Thoracic aorta (tissue), 2 donors: ENCODE results near the gene ISCA2. TPM values are rescaled to one million over a fixed set of nuclear protein-coding genes. Genes with fewer than 3 reads are reported as not detected.

ENCODE experiments used
- ATAC-seq: fragments of 150-250 bp; one replicate; pipeline ENCODE4 v1.8.0; 2017; ENCODE audit warnings: low read depth; ENCODE audit not compliant: insufficient number of reproducible peaks, low FRiP score
- DNase-seq: peaks from one replicate; pipeline ENCODE4 v3.0.0-alpha.2; 2020; ENCODE audit warnings: low spot score
- H3K27ac ChIP-seq, 2 donors: fragments of 200-600 bp; sonication (generic); 1 replicate in 1 of 2; 2 replicates in 1 of 2; pipeline ENCODE4 v1.5.1; 2016; ENCODE audit warnings: mild to moderate bottlenecking in 2 of 2, moderate library complexity in 2 of 2
- H3K27me3 ChIP-seq: fragments of 200-600 bp; sonication (generic); replicated peaks from 2 replicates; pipeline ENCODE4 v1.6.0; 2016; ENCODE audit warnings: mild to moderate bottlenecking; ENCODE audit not compliant: insufficient read depth
- H3K36me3 ChIP-seq: fragments of 200-600 bp; sonication (generic); one replicate; pipeline ENCODE4 v1.5.1; 2016
- H3K4me1 ChIP-seq, 2 donors: fragments of 200-600 bp; sonication (generic); 1 replicate in 1 of 2; 2 replicates in 1 of 2; pipeline versions ENCODE4 v1.5.1 to v1.6.0; 2016; ENCODE audit warnings: low read depth in 2 of 2, mild to moderate bottlenecking in 1 of 2; ENCODE audit not compliant: control insufficient read depth in 1 of 2
- H3K4me3 ChIP-seq: fragments of 200-600 bp; sonication (generic); 2 replicates; pipeline ENCODE4 v1.5.1; 2016; ENCODE audit warnings: mild to moderate bottlenecking
- H3K9me3 ChIP-seq: fragments of 200-600 bp; sonication (generic); 2 replicates; pipeline ENCODE4 v1.5.1; 2016
- total RNA-seq, 2 donors: library from RNA; depleted of rRNA; stranded (reverse); fragments of >200 nt; gene quantifications; one replicate each; pipeline versions ENCODE4 v1.1.0 to v1.2.3, GENCODE V29; 2016
- TF ChIP-seq, protein P1 (sequence below): fragments of 200-600 bp; sonication (generic); IDR thresholded peaks from one replicate; pipeline ENCODE4 v1.5.1; 2019; ENCODE audit warnings: antibody characterized with exemption

The ISCA2 gene
- total RNA-seq, 2 donors from 2014 or later: 6.5 to 22.2 TPM

DNA sequence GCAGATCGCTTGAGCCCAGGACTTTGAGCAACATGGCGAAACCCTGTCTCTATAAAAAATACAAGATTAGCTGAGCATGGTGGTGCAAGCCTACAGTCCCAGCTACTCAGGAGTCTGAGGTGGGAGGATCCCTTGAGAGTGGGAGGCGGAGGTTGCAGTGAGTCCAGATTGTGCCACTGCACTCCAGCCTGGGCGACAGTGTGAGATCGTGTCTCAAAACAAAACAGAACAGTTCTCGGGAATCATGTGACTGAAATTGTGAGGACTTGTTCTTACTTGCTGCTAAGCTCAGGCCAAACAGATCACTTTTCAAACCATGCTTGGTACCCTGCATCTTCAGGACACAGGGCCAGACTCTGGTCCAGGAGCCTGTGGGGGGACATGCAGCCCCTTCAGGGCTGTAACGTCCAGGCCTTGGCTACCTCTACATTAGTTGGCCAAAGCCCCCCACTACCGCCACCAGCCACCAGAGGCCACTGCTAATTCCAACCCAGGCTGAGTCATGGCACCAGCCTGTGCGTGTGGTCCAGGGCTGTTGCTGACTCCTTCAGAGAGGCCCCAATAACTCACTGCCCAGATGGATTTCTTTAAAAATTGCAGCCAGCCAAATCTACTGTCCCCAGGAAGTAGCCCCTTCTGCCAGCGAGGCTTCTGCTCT, 34.1 kb upstream of the ISCA2 start:
- H3K9me3 ChIP-seq: no peaks in the 10 kb centered on the region
- no peak for DNase-seq
- no peak overlapping the region for H3K27ac ChIP-seq
- no peaks in the 10 kb centered on the region for H3K27me3 ChIP-seq
- no peaks in the 10 kb centered on the region for H3K4me1 ChIP-seq
- ATAC-seq: peak; percentile 50
- H3K36me3 ChIP-seq: no peaks in the 10 kb centered on the region
- TF ChIP-seq, protein P1, sequence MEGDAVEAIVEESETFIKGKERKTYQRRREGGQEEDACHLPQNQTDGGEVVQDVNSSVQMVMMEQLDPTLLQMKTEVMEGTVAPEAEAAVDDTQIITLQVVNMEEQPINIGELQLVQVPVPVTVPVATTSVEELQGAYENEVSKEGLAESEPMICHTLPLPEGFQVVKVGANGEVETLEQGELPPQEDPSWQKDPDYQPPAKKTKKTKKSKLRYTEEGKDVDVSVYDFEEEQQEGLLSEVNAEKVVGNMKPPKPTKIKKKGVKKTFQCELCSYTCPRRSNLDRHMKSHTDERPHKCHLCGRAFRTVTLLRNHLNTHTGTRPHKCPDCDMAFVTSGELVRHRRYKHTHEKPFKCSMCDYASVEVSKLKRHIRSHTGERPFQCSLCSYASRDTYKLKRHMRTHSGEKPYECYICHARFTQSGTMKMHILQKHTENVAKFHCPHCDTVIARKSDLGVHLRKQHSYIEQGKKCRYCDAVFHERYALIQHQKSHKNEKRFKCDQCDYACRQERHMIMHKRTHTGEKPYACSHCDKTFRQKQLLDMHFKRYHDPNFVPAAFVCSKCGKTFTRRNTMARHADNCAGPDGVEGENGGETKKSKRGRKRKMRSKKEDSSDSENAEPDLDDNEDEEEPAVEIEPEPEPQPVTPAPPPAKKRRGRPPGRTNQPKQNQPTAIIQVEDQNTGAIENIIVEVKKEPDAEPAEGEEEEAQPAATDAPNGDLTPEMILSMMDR: peak; percentile 67
- no peak overlapping the region for H3K4me3 ChIP-seq

DNA sequence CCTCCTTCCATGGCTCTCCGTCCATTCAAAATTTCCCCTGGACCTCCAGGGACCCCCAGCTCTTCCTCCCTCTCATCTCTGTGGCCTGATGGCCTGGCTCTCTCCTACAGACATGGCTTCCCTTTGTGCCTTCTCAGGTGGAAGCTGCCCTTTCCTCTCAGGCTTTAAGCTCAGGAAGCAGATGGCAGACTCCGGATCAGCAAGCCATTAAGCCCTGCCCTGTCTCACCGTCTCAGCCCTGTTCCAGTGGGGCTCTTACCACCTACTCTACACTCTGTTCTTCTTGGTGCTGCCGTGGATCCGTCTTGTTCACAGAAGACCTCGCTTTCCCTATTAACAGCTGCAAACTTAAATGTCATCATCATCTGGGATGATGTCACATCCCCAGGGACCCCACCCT, 33.6 kb upstream of the ISCA2 start:
- Histone ChIP-seq H3K36me3 (no peaks in the 10 kb centered on the region), H3K27me3 (no peaks in the 10 kb centered on the region), H3K9me3 (no peaks in the 10 kb centered on the region), H3K27ac (no peak overlapping the region), H3K4me3 (no peak overlapping the region), H3K4me1 (no peaks in the 10 kb centered on the region)
- TF ChIP-seq, protein P1: no peak
- ATAC-seq: no peak
- no peak for DNase-seq

DNA sequence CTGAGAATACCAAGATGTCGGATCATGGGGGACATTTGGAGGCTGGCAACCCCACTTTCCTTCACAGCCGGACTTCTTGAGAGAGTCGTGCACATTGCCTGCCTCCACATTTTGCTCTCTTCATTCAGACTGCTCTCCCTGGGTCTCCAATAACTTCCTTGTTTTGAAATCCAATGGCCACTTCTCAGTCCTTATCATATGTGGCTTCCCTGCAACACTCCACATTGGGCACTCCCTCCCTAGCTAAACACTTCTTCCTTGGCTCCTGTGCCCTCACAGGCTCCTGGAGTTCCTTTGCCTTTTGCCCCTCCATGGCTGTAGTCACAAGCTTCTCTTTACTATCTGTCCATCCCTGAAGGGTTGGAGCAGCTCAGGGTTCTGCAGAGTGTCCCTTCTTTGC, 30.6 kb upstream of the ISCA2 start:
- Histone ChIP-seq H3K27me3 (no peaks in the 10 kb centered on the region), H3K36me3 (no peaks in the 10 kb centered on the region), H3K27ac (no peak overlapping the region), H3K4me1 (peaks cover 0 to 1% of the 10 kb centered on the region in 2 donors), H3K9me3 (no peaks in the 10 kb centered on the region), H3K4me3 (no peak overlapping the region)
- DNase-seq: no peak
- TF ChIP-seq, protein P1: no peak
- no peak for ATAC-seq

DNA sequence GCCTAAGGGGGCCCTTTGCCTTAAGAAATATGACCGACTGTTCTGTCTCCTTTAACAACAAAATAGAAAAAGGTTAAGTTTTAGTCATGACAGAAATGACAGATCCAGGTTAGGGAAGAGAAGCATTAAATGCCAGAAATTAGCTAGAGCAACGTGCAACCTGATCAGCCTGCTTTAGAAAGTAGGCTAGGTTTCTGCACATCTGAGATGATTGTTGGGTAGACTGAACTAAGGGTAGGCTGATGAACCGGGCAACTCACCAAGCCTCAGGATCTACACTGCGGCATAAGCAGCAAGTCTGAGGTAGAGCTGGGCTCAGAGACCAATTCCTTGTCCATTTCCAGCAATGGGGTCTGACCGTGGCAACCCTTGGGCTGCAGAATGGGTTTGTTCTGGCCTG, 29.9 kb upstream of the ISCA2 start:
- peaks cover 3 to 8% of the 10 kb centered on the region in 2 donors for H3K4me1 ChIP-seq
- no peak for ATAC-seq
- no peak for DNase-seq

DNA sequence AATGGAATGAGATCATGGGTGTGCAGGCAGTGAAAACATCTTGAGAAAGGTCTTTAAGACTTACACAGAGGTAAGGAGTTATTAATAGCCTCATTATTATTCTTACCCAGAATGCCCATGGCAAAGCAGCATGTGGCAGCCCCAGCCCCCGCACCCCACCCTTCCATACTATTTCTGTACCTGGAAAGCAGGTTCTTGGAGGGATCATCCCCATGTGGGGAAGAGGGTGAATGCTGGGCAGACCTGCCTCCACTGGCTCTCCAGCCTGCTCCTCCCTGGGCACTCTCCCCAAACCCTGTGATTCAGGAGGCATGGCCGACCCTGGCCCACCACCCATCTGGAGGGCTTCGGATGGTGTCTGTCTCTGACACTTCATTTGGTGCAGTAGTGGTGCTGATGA, 28.8 kb upstream of the ISCA2 start:
- H3K36me3 ChIP-seq: no peaks in the 10 kb centered on the region
- H3K9me3 ChIP-seq: no peaks in the 10 kb centered on the region
- no peak for ATAC-seq

More for the DNA sequence above, 29.9 kb upstream of the ISCA2 start:
- no peak overlapping the region for H3K4me3 ChIP-seq
- TF ChIP-seq, protein P1: no peak
- H3K27ac ChIP-seq: no peak overlapping the region
- H3K27me3 ChIP-seq: no peaks in the 10 kb centered on the region
- no peaks in the 10 kb centered on the region for H3K36me3 ChIP-seq
- no peaks in the 10 kb centered on the region for H3K9me3 ChIP-seq

More for the DNA sequence above, 28.8 kb upstream of the ISCA2 start:
- H3K4me1 ChIP-seq: peaks cover 13 to 19% of the 10 kb centered on the region in 2 donors
- H3K4me3 ChIP-seq: no peak overlapping the region
- TF ChIP-seq, protein P1: no peak
- DNase-seq: no peak
- H3K27me3 ChIP-seq: no peaks in the 10 kb centered on the region
- no peak overlapping the region for H3K27ac ChIP-seq
